GM19239 (cell line): ENCODE data around the gene SLC4A7.
"Not testable (repeated sequence)": the region's sequence is repeated elsewhere in the genome, so short reads cannot be mapped to it uniquely, and the experiment has no call there.

Experiments
- DNase-seq: peaks from one replicate; pipeline ENCODE4 v3.0.0; 2011; ENCODE audit warnings: low spot score; ENCODE audit not compliant: insufficient read length
- FAIRE-seq: peaks from 2 replicates; lab custom pipeline; 2011; peaks lifted over from hg19 to GRCh38; lab: Jason Lieb, UNC

Gene SLC4A7

DNA sequence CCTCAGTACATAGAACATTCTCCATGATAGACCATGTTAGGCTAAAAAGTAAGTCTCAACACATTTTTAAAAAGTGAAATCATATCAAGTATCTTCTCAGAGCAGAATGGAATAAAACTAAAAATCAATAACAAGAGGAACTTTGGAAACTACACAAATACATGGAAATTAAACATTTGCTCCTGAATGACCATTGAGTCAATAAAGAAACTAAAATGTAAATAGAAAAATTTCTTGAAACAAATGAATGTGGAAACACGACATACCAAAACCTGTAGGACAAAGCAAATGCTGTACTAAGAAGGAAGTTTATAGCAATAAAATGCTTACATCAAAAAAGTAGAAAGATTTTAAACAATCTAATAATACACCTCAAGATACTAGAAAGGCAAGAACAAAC lies 148.6 kb downstream of the SLC4A7 start:
- DNase-seq (no peak), FAIRE-seq (no peak)

DNA sequence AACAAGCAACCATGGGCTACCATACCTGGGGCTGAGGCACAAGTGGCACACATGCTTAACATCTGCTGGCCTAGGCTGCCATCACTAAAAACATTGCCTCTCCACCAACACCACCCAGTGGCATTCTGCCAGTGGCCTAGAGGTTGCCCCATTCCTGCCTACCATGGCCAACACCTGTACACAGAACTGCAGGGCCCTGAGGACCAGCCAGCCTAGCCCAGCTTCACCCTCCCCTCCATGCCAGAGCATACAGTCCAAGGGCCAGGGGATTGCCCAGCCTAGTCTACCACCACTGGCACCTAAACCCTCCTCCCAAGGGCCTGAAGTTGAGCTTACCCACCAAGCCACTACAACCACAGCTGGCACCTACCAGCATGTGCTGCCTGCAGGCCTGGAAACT lies 150.3 kb downstream of the SLC4A7 start:
- no peak for FAIRE-seq
- no peak for DNase-seq

DNA sequence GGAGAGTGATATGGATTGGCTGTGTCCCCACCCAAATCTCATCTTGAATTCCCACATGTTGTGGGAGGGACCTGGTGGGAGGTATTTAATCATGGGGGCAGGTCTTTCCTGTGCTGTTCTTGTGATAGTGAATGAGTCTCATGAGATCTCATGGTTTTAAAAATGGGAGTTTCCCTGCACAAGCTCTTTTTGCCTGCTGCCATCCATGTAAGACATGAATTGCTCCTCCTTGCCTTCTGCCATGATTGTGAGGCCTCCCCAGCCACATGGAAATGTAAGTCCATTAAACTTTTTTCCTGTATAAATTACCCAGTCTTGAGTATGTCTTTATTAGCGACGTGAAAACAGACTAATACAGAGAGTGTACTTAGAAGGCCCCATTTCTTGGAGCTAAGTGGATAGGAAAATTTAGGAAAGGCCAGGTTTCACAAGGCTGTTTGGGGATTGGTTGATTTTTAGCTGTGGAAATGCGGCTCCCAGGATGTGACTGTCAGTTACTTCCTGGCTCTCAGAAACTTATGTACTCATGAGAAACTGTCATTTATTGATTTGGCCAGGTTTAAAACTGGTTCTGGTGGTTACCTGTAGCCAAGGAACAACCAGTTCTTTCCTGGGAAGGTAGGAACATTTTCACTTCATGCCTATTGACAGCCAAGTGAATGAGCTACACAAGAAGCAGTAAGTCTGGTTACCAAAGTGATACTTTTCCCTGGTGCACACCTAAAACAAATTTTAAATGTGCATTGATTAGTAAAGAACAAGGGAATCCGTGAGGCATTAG lies 155.0 kb downstream of the SLC4A7 start:
- not testable (repeated sequence) for DNase-seq, FAIRE-seq

DNA sequence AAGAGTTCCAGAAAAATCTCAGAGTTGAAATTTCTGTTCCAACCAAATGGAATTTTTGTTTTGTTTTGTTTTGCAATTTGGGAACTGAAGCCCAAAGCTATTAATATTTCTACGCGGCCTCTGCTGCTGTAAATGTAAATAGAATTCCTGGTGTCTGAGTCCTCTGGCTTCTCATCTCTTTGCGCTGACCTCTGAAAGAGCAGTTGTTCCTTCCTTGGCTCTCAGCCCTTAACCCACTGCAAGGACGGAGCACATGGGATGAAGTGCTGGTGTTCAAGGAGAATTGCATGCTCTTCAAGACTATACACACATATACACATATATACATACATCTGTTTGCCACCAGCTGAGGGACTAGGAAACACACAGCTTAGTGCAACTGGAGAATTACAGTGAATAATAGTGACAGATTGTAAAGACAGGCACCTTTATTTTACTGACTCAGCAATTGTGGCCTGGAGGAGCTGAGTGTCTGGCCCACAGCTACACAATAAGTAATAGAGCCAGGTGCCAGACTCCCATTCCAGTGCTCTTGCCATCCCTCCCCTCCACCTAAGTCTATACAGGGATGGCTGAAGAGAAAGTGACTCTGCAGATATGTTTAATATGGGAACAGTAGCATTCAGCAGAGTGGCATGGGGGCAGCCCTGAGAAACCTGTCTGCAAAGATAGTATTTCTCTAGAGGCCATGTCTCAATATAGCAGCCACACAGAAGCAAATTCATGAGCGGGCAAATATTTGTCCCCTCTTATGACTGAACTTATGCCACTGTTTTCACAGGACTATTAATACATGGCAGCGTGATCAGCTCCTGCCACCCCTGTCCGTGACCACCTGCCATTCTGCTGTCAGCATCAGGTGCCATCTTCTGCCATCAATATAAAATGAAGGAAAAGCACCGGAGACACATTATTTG lies 157.3 kb downstream of the SLC4A7 start:
- no peak for DNase-seq
- no peak for FAIRE-seq

DNA sequence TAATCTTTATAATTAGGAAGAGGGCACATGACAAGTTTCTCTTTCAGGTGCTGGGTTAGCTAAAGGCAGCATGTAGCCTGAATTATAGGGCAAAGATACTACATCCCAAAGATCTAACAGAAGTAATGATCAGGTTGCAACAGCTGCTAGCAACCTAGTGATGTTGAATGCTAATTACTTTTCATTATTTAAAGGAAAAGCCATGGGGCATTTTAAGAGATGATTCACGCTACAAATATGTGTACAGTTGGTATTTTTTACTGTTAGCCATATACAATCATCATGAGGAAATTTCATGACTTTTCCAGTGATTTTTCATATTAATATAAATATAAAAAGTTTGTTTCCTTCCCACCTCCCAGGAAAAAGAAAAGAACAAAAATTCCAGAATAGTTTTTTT lies 158.0 kb downstream of the SLC4A7 start:
- DNase-seq (no peak), FAIRE-seq (no peak)

DNA sequence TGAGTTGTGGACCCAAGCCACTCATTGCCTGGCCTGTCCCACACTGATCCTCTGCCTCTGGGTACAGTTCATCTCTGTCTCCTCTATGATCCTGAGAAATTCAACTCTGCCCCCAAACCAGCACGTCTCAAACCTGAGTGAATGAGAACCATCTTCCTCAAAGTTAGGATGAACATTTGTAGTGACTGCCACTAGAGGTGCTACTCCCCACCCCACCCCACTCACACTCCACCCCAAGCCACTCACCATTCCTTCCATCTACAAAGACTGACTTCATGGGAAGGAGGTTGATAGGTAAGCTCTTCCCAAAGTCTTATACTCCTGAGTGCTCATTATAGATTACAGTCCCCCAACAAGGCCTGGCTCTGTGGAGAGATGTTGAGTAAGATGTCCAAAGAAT lies 158.8 kb downstream of the SLC4A7 start:
- no peak for FAIRE-seq
- no peak for DNase-seq

DNA sequence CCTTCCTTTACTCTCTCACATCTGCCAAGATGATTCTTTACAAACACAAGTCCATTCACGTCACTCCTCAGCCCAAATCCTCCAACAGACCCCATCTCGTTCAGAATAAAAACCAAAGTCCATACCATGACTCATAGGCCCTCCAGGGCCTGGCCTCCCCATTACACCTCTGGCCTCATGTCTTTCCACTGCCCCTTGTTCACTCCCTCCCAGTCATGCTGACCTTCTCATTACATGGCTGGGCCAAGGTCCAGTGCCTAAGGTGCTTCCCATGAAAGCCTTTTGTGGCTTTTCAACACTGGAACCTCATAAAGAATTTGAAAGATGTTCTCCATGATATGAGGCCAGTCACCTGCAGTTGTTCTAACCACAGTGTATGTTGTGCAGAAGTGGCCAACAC lies 159.5 kb downstream of the SLC4A7 start:
- FAIRE-seq (no peak), DNase-seq (no peak)

DNA sequence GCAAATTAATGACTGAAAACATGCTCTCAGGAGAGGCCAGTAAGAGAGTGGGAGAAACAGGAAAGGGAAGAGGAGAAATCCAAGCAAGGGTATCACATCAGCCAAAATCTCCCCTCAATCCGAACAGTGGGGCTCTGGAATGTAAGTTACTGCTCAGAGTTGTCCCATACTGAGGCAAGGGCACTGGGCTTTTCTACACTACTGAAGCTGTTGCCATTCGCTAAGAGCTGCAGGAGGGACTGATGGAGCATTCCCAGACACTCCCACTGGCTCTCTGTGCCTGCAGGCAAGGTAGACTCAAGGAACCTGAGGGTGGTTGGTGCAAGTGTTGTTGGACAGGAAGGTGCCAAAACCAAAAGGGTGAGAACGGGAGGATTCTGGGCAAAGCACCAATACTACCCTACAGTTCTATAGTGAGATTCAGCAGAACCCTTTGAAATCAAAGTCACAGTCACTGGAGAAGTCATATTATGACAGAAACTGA lies 161.1 kb downstream of the SLC4A7 start:
- DNase-seq (no peak), FAIRE-seq (no peak)
